ENCODE results near the gene HDAC4. TPM values are rescaled to one million over a fixed set of nuclear protein-coding genes. Genes with fewer than 3 reads are reported as not detected.

HDAC4 gene
- total RNA-seq, 1 experiment from 2014 or later: 44.4 TPM

GRCh38 chr2:239269916-239270315 lies 130.9 kb downstream of the HDAC4 start (continued):
- TF ChIP-seq ARID4B (CRISPR knock-in tag; IDR thresholded peaks at IDR 0.05; ENCODE audit: borderline replicate concordance): no peak
- TF ChIP-seq STAT6 (CRISPR knock-in tag; conservative IDR thresholded peaks at IDR 0.05; ENCODE audit: low read depth): no peak

- CTCF ChIA-PET: interaction anchor here (0.6 to 1.2 kb wide), 2 partner anchors 24 to 757 kb away, joined by 3 to 4 read pairs; no protein-coding TSS in a partner anchor
These were observed 131.5 kb downstream of the HDAC4 start for GRCh38 chr2:239269173-239269885.

GRCh38 chr2:239268549-239268948 lies 132.3 kb downstream of the HDAC4 start:
- H3K4me1 Mint-ChIP-seq: peaks cover 79% of the 10 kb centered on the region

More at GRCh38 chr2:239269173-239269885, 131.5 kb downstream of the HDAC4 start:
- peak overlapping the region; percentile 77; the same call in 1 of the 2 replicates for H3K27ac Mint-ChIP-seq
- no peak for DNase-seq (ENCODE audit: low spot score)
- no peaks in the 10 kb centered on the region for H3K27me3 Mint-ChIP-seq (ENCODE audit: low read depth)
- no peak for TF ChIP-seq MLX (CRISPR knock-in tag; IDR thresholded peaks at IDR 0.05)
- TF ChIP-seq EMX1 (CRISPR knock-in tag; IDR thresholded peaks at IDR 0.05): no peak
- no peak overlapping the region for H3K4me3 Mint-ChIP-seq
- H3K9me3 Mint-ChIP-seq: no peaks in the 10 kb centered on the region
- H3K36me3 Mint-ChIP-seq: no peaks in the 10 kb centered on the region
- ATAC-seq: no peak
- H3K4me1 Mint-ChIP-seq: peaks cover 84% of the 10 kb centered on the region
- POLR2A ChIA-PET: no interaction called here

More at GRCh38 chr2:239268549-239268948, 132.3 kb downstream of the HDAC4 start:
- TF ChIP-seq ATF3 (CRISPR knock-in tag; conservative IDR thresholded peaks at IDR 0.05) (no peak), RORB (CRISPR knock-in tag; IDR thresholded peaks at IDR 0.05) (no peak), KAT7 (CRISPR knock-in tag; IDR thresholded peaks at IDR 0.05; ENCODE audit: borderline replicate concordance) (no peak), NFE2L1 (CRISPR knock-in tag; IDR thresholded peaks at IDR 0.05) (no peak), ATF1 (CRISPR knock-in tag; IDR thresholded peaks at IDR 0.05) (no peak), ZNF232 (CRISPR knock-in tag; IDR thresholded peaks at IDR 0.05) (no peak), NFATC4 (CRISPR knock-in tag; IDR thresholded peaks at IDR 0.05) (no peak), NR2C2 (CRISPR knock-in tag; IDR thresholded peaks at IDR 0.05) (no peak), ZBTB21 (CRISPR knock-in tag; IDR thresholded peaks at IDR 0.05; ENCODE audit: borderline replicate concordance) (no peak), CBFB (CRISPR knock-in tag; IDR thresholded peaks at IDR 0.05; ENCODE audit: low read depth) (no peak), E2F4 (CRISPR knock-in tag; IDR thresholded peaks at IDR 0.05; ENCODE audit: borderline replicate concordance, low read depth) (no peak), PRRX2 (CRISPR knock-in tag; IDR thresholded peaks at IDR 0.05) (no peak), E2F5 (CRISPR knock-in tag; IDR thresholded peaks at IDR 0.05) (no peak)
- no peak for DNase-seq (ENCODE audit: low spot score)
- peak overlapping the region; percentile 51 for H3K27ac Mint-ChIP-seq
- H3K36me3 Mint-ChIP-seq: no peaks in the 10 kb centered on the region
- ChIA-PET CTCF (interaction anchor here (0.6 to 1.5 kb wide), 2 partner anchors 26 to 757 kb away, joined by 4 to 9 read pairs; no protein-coding TSS in a partner anchor), POLR2A (no interaction called here)
- ATAC-seq: no peak
- H3K27me3 Mint-ChIP-seq (ENCODE audit: low read depth): no peaks in the 10 kb centered on the region
- H3K9me3 Mint-ChIP-seq: no peaks in the 10 kb centered on the region
- H3K4me3 Mint-ChIP-seq: no peak overlapping the region

Measured in WTC11 (cell line).